Mesenchymal stem cell (in vitro differentiated cells and primary cell): ENCODE measurements around the gene SMURF2.

Source experiments
- DNase-seq: peaks from one replicate; pipeline ENCODE4 v3.0.0-alpha.2; 2013
- H2AFZ ChIP-seq: one replicate; pipeline ENCODE4 v1.6.1; 2013; ENCODE audit warnings: low read depth, mild to moderate bottlenecking, control low read depth, inconsistent platforms, low read length, moderate library complexity
- H2AK5ac ChIP-seq: 2 replicates; pipeline ENCODE4 v1.6.1; 2013; ENCODE audit warnings: low read length, moderate library complexity, mild to moderate bottlenecking, inconsistent platforms; ENCODE audit not compliant: severe bottlenecking
- H2BK120ac ChIP-seq: one replicate; pipeline ENCODE4 v1.6.1; 2013; ENCODE audit warnings: low read depth, mild to moderate bottlenecking, inconsistent platforms, low read length, moderate library complexity
- H2BK12ac ChIP-seq, 2 experiments: one replicate each; pipeline ENCODE4 v1.6.1; 2013; ENCODE audit warnings: inconsistent platforms in 2 of 2, low read length in 2 of 2, mild to moderate bottlenecking in 2 of 2, moderate library complexity in 2 of 2, control low read depth in 1 of 2
- H2BK15ac ChIP-seq: one replicate; pipeline ENCODE4 v1.6.1; 2013; ENCODE audit warnings: mild to moderate bottlenecking, low read depth, inconsistent platforms; ENCODE audit not compliant: poor library complexity, severe bottlenecking
- H2BK5ac ChIP-seq: 2 replicates; pipeline ENCODE4 v1.6.1; 2013; ENCODE audit warnings: low read depth, mild to moderate bottlenecking, low read length, control low read depth, inconsistent platforms; ENCODE audit not compliant: poor library complexity, severe bottlenecking
- H3K14ac ChIP-seq, 2 experiments: one replicate each; pipeline ENCODE4 v1.6.1; 2013; ENCODE audit warnings: inconsistent platforms in 2 of 2, low read length in 2 of 2, control low read depth in 1 of 2, mild to moderate bottlenecking in 1 of 2, moderate library complexity in 1 of 2
- H3K18ac ChIP-seq, 2 experiments: one replicate each; pipeline ENCODE4 v1.6.1; 2013; ENCODE audit warnings: inconsistent platforms in 2 of 2, low read length in 2 of 2, control low read depth in 1 of 2, low read depth in 1 of 2, mild to moderate bottlenecking in 1 of 2
- H3K23ac ChIP-seq, 2 experiments: one replicate each; pipeline ENCODE4 v1.6.1; 2013; ENCODE audit warnings: inconsistent platforms in 2 of 2, low read length in 2 of 2, mild to moderate bottlenecking in 2 of 2, moderate library complexity in 2 of 2, control low read depth in 1 of 2
- H3K27ac ChIP-seq: 2 replicates; pipeline ENCODE4 v1.5.1; 2013; ENCODE audit warnings: mild to moderate bottlenecking, moderate library complexity, low read length, control low read depth, inconsistent platforms; ENCODE audit not compliant: poor library complexity, severe bottlenecking
- H3K27me3 ChIP-seq, 2 experiments: 2 replicates each; pipeline versions ENCODE4 v1.6.1 to v1.7.0; 2013; ENCODE audit warnings: low read length in 2 of 2, mild to moderate bottlenecking in 2 of 2, moderate library complexity in 2 of 2, control low read depth in 1 of 2, inconsistent platforms in 1 of 2; ENCODE audit not compliant: control insufficient read depth in 1 of 2, insufficient read depth in 1 of 2
- H3K36me3 ChIP-seq, 2 experiments: 2 replicates each; pipeline versions ENCODE4 v1.6.1 to v1.7.0; 2013; ENCODE audit warnings: low read length in 2 of 2, control low read depth in 1 of 2, inconsistent platforms in 1 of 2, low read depth in 1 of 2, mild to moderate bottlenecking in 1 of 2; ENCODE audit not compliant: insufficient read depth in 2 of 2, control insufficient read depth in 1 of 2
- H3K4ac ChIP-seq, 2 experiments: one replicate each; pipeline ENCODE4 v1.6.1; 2013; ENCODE audit warnings: inconsistent platforms in 2 of 2, low read length in 2 of 2, mild to moderate bottlenecking in 2 of 2, moderate library complexity in 2 of 2, control low read depth in 1 of 2, low read depth in 1 of 2
- H3K4me1 ChIP-seq: 2 replicates; pipeline ENCODE4 v1.6.1; 2013; ENCODE audit warnings: low read depth, low read length, control low read depth; ENCODE audit not compliant: control insufficient read depth, insufficient read depth
- H3K4me2 ChIP-seq: 2 replicates; pipeline ENCODE4 v1.6.1; 2013; ENCODE audit warnings: low read length, mild to moderate bottlenecking, inconsistent platforms; ENCODE audit not compliant: poor library complexity, severe bottlenecking
- H3K4me3 ChIP-seq, 2 experiments: 2 replicates each; pipeline versions ENCODE4 v1.5.1 to v1.7.0; 2013; ENCODE audit warnings: low read length in 2 of 2, mild to moderate bottlenecking in 2 of 2, control low read depth in 1 of 2, low read depth in 1 of 2; ENCODE audit not compliant: insufficient read depth in 1 of 2
- H3K79me1 ChIP-seq: replicated peaks from 2 replicates; pipeline ENCODE4 v1.6.1; 2013; ENCODE audit warnings: mild to moderate bottlenecking, control low read depth, low read length, inconsistent platforms; ENCODE audit not compliant: poor library complexity, severe bottlenecking
- H3K9ac ChIP-seq: 2 replicates; pipeline ENCODE4 v1.7.0; 2013; ENCODE audit warnings: mild to moderate bottlenecking, low read length, moderate library complexity
- H3K9me3 ChIP-seq: 2 replicates; pipeline ENCODE4 v1.7.0; 2013; ENCODE audit warnings: mild to moderate bottlenecking, low read length; ENCODE audit not compliant: control insufficient read depth
- H4K8ac ChIP-seq: one replicate; pipeline ENCODE4 v1.6.1; 2013; ENCODE audit warnings: inconsistent platforms, mild to moderate bottlenecking, low read length, moderate library complexity
- H4K91ac ChIP-seq: one replicate; pipeline ENCODE4 v1.6.1; 2013; ENCODE audit warnings: mild to moderate bottlenecking, low read length, inconsistent platforms
- WGBS: methylation state at CpG from one replicate; pipeline ENCODE4 v1.1.7; 2013; ENCODE audit warnings: mixed read lengths; 5-methylcytosine and 5-hydroxymethylcytosine counted together

Gene SMURF2

DNA sequence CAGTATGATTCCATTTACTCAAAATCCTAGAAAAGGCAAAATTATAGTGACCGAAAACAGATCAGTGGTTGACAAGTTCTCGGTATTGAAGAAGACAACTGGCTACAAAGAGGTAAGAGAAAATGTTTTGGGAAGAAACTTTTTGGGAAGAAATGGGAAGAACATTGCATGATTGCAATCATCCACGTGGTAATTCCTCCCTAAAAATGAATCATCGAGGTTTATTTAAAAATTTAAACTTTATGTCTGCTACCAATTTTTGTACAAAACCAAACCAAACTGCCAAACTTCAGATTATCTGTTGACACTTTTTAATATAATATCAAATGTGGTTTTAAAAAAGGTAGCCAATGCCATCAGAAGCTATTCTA, 8.1 kb downstream of the SMURF2 start:
- Histone ChIP-seq H3K27ac (peak overlapping the region; percentile 39), H3K4me1 (peaks cover 8% of the 10 kb centered on the region), H3K9me3 (peaks cover 3% of the 10 kb centered on the region), H3K18ac (no peak overlapping the region), H2BK120ac (no peak overlapping the region), H3K23ac (no peak overlapping the region), H3K4me2 (no peak overlapping the region), H2BK15ac (no peak overlapping the region), H4K8ac (no peak overlapping the region), H3K9ac (peak overlapping the region; percentile 85), H2BK5ac (no peak overlapping the region), H3K36me3 (peaks cover 0 to 3% of the 10 kb centered on the region in 2 experiments), H3K4me3 (peak overlapping the region in 1 of 2 experiments; percentile 73), H2BK12ac (no peak overlapping the region), H2AFZ (no peak overlapping the region), H4K91ac (no peak overlapping the region), H2AK5ac (no peak overlapping the region), H3K79me1 (no peaks in the 10 kb centered on the region), H3K14ac (no peak overlapping the region), H3K27me3 (no peaks in the 10 kb centered on the region), H3K4ac (no peak overlapping the region)
- 75% methylated on average over 4 of the region's 4 CpGs for WGBS
- no peak for DNase-seq

DNA sequence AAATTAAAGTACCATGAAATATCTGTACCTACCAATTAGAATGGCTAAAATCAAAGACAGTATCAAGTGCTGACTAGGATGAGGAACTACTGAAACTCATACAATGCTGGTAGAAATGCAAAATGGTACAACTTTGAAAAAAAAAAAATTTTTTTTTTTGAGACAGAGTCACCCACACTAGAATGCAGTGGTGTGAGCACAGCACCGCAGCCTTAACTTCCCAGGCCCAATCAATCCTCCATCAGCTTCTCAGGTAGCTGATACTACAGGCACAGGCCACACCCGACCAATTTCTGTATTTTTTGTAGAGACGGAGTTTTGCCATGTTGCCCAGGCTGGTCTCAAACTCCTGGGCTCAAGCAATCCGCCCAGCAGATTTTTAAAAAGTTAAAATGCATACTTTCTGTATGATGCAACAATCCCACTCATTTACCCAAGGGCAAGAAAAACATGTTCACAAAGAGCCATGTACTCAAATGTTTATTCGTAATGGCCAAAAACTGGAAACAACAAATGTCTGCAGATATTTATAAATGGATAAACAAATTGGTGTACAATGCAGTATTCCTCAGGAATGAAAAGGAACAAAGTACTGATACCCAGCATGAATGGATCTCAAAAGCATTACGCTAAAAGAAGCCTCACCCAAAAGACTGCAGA, 8.7 kb downstream of the SMURF2 start:
- peak overlapping the region in 1 of 2 experiments; percentile 73 for H3K4me3 ChIP-seq
- no peak overlapping the region for H3K4ac ChIP-seq
- no peak overlapping the region for H2AFZ ChIP-seq
- H2BK12ac ChIP-seq: no peak overlapping the region
- no peak overlapping the region for H4K8ac ChIP-seq
- peak overlapping the region; percentile 65 for H3K4me2 ChIP-seq
- no peak overlapping the region for H2BK5ac ChIP-seq
- H3K27me3 ChIP-seq: no peaks in the 10 kb centered on the region
- peaks cover 3% of the 10 kb centered on the region in 2 experiments for H3K36me3 ChIP-seq
- H2BK15ac ChIP-seq: no peak overlapping the region
- no peak overlapping the region for H4K91ac ChIP-seq
- peak overlapping the region; percentile 85 for H3K9ac ChIP-seq
- no peaks in the 10 kb centered on the region for H3K79me1 ChIP-seq
- H3K14ac ChIP-seq: no peak overlapping the region
- H3K18ac ChIP-seq: peak overlapping the region in 1 of 2 experiments; percentile 62
- peak overlapping the region; percentile 70 for H3K27ac ChIP-seq
- 73% methylated on average over 5 of the region's 6 CpGs for WGBS
- peaks cover 9% of the 10 kb centered on the region for H3K4me1 ChIP-seq
- no peak overlapping the region for H3K23ac ChIP-seq
- peak; percentile 62 for DNase-seq
- peaks cover 3% of the 10 kb centered on the region for H3K9me3 ChIP-seq
- H2BK120ac ChIP-seq: no peak overlapping the region
- H2AK5ac ChIP-seq: no peak overlapping the region

DNA sequence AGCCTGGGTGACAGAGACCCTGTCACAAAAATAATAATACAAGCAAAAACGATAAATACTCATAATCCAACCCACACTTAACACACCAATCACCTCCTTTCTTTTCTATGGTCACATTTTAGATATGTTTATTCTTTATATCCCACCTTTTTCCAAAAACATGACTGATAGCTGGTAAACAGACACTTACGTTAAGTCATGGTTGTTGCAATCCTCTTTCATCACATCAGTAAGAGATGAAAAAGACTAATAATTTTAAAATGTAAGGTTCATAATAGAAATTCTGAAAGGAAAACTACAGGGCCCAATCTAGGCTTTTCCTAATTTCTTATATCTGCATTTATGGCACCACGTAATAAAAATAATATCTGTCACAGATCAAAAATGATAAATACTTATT, 10.2 kb downstream of the SMURF2 start:
- Histone ChIP-seq H3K14ac (no peak overlapping the region), H4K91ac (no peak overlapping the region), H2AK5ac (no peak overlapping the region), H3K36me3 (peaks cover 6 to 8% of the 10 kb centered on the region in 2 experiments), H3K4me1 (peaks cover 9% of the 10 kb centered on the region), H3K79me1 (no peaks in the 10 kb centered on the region), H3K4ac (no peak overlapping the region), H3K9ac (peak overlapping the region; percentile 85), H2BK15ac (no peak overlapping the region), H2BK12ac (no peak overlapping the region), H3K9me3 (peaks cover 3% of the 10 kb centered on the region), H3K27me3 (no peaks in the 10 kb centered on the region), H3K4me3 (no peak overlapping the region), H4K8ac (no peak overlapping the region), H3K4me2 (no peak overlapping the region), H2BK120ac (no peak overlapping the region), H3K23ac (no peak overlapping the region), H3K18ac (no peak overlapping the region), H2AFZ (no peak overlapping the region), H3K27ac (no peak overlapping the region), H2BK5ac (no peak overlapping the region)
- WGBS: 80% methylated on average over 2 of the region's 3 CpGs
- no peak for DNase-seq

DNA sequence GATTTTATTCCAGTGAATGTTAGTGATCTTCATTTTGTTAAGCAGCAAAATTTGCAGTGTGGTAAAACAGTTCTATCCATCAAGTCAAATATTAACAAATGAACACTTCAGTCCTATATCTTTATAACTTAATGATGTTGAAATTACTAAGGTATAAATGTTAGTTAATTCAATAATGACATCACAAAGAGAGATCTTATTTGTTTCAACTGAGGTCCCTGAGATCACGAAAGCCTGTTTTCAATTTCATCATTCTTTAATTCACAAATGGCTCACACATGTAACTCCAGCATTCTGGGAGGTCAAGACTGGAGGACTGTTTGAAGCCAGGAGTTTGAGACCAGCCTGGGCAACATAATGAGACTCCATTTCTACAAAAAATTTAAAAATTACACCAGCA, 13.9 kb downstream of the SMURF2 start:
- H2BK5ac ChIP-seq: no peak overlapping the region

More for the DNA sequence above, 13.9 kb downstream of the SMURF2 start:
- peak overlapping the region; percentile 79 for H3K9ac ChIP-seq
- H2AK5ac ChIP-seq: no peak overlapping the region
- H3K9me3 ChIP-seq: no peaks in the 10 kb centered on the region
- peak overlapping the region in 1 of 2 experiments; percentile 38 for H3K4me3 ChIP-seq
- no peak overlapping the region for H4K8ac ChIP-seq
- no peak overlapping the region for H2BK120ac ChIP-seq
- no peak overlapping the region for H2BK12ac ChIP-seq
- H4K91ac ChIP-seq: no peak overlapping the region
- H3K14ac ChIP-seq: no peak overlapping the region
- peaks cover 13% of the 10 kb centered on the region for H3K4me1 ChIP-seq
- no peak overlapping the region for H2AFZ ChIP-seq
- H3K79me1 ChIP-seq: no peaks in the 10 kb centered on the region
- H3K27ac ChIP-seq: peak overlapping the region; percentile 33
- no peak overlapping the region for H3K4ac ChIP-seq
- 100% methylated on average over 1 of the region's 1 CpG for WGBS
- H3K36me3 ChIP-seq: peaks cover 18 to 33% of the 10 kb centered on the region in 2 experiments
- H2BK15ac ChIP-seq: no peak overlapping the region
- no peaks in the 10 kb centered on the region for H3K27me3 ChIP-seq
- H3K4me2 ChIP-seq: no peak overlapping the region
- no peak overlapping the region for H3K18ac ChIP-seq
- H3K23ac ChIP-seq: no peak overlapping the region
- DNase-seq: no peak
